Coronary artery (tissue), 2 donors: ENCODE results near the gene MEX3C.

Source experiments
- DNase-seq: peaks from one replicate; pipeline ENCODE4 v3.0.0-alpha.2; 2017; ENCODE audit warnings: low spot score
- H3K27ac ChIP-seq, 2 donors: fragments of 200-600 bp; sonication (generic); one replicate each; pipeline ENCODE4 v1.5.1; 2016 to 2019
- H3K4me3 ChIP-seq: fragments of 200-600 bp; sonication (generic); 2 replicates; pipeline ENCODE4 v1.5.1; 2016; ENCODE audit warnings: mild to moderate bottlenecking, moderate library complexity
- CTCF ChIP-seq: fragments of 200-600 bp; sonication (generic); IDR thresholded peaks from one replicate; pipeline ENCODE4 v1.5.1; 2019; ENCODE audit warnings: antibody characterized with exemption

Gene MEX3C

DNA sequence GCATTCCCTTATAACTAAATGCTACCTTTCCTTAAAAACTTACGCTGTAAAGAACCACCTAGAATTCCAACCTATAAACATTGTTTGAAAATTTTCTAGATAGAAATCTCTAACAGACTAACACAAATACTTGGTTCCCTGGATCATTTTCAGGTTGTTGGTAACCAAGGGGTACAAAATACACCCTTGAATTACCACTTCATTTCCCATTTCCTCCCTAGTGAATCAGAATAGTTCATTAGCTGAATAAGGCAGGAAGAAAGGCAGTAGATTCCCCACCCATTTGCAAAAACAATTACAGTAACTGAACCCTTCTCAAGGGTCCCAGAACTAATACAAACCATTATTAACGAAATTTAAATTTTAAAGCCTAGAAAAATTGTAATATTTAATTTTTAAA is 5.5 kb downstream of the MEX3C start:
- TF ChIP-seq CTCF: no peak
- DNase-seq: no peak
- no peak overlapping the region for H3K4me3 ChIP-seq
- H3K27ac ChIP-seq: no peak overlapping the region

DNA sequence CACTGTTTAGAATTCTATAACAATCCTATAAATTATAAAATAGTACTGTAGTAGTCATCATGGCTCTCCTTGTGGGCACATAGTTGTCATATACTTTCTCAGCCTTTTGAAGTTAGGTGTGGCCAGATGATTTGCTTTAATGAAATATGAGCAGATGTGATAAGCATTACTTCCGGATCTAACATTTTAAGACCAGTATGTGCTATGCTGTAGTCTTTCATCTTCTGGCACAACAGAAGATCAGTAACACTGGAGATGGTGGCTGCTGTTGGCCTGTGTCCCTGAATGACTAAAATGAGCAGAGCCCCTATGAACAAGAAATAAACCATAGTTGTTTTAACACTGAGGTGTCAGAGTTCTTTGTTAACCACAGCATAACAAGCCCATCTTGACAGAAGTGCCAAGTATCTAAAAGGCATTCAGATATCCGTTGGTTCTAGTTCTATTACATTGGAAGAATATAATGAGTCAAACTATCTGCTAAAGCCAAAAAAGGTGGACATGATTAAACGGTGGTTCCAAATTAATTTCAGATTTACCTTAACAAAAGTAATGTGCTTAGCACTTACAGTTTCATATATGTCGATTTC is 6.3 kb downstream of the MEX3C start:
- TF ChIP-seq CTCF: no peak

GRCh38 chr18:51190000-51190399 is 7.5 kb downstream of the MEX3C start:
- no peak for TF ChIP-seq CTCF
- H3K27ac ChIP-seq: no peak overlapping the region
- no peak overlapping the region for H3K4me3 ChIP-seq
- no peak for DNase-seq

More for the DNA sequence above, 6.3 kb downstream of the MEX3C start:
- DNase-seq: no peak
- Histone ChIP-seq H3K4me3 (no peak overlapping the region), H3K27ac (no peak overlapping the region)

DNA sequence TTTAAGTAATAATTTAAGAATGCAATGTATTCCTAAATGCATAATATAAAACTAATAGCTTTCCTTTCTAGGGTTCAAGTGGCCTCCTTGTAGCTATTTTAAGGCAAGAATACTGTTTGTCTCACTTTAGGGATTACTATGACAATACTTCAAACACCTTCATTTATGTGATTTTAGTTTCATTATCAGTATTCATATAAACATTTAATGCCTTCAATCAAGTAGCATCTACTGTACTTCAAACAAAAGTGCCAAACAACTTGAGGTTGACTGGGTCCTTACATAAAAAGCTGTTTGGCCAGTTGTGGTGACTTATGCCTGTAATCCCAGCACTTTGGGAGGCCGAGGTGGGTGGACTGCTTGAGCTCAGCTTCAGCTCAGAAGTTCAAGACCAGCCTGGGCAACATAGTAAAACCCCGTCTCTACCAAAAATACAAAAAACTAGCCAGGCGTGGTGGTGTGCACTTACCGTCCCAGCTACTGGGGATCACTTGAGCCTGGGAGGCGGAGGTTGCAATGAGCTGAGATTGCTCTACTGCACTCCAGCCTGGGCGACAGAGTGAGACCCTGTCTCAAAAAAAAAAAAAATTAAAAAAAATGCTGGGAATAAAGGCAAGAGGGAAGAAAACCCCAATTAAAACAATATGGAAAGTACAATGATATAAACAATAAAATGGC is 9.3 kb downstream of the MEX3C start:
- Histone ChIP-seq H3K4me3 (no peak overlapping the region), H3K27ac (no peak overlapping the region)
- DNase-seq: no peak
- TF ChIP-seq CTCF: no peak

- no peak for TF ChIP-seq CTCF
- no peak for DNase-seq
- Histone ChIP-seq H3K27ac (no peak overlapping the region), H3K4me3 (no peak overlapping the region)
Observed at GRCh38 chr18:51185075-51185474, 12.4 kb downstream of the MEX3C start.

GRCh38 chr18:51184091-51184457 is 13.4 kb downstream of the MEX3C start:
- no peak for DNase-seq
- TF ChIP-seq CTCF: no peak
- Histone ChIP-seq H3K4me3 (no peak overlapping the region), H3K27ac (no peak overlapping the region)
